HG03045 (cell line): Measurements from ENCODE around the gene PDGFB.

Source experiments
- ATAC-seq: cut with Tn5 transposase; IDR thresholded peaks from one replicate; pipeline ENCODE4 v1.9.1; 2021; ENCODE audit warnings: mild to moderate bottlenecking, moderate library complexity; ENCODE audit not compliant: unreplicated experiment

PDGFB gene

DNA sequence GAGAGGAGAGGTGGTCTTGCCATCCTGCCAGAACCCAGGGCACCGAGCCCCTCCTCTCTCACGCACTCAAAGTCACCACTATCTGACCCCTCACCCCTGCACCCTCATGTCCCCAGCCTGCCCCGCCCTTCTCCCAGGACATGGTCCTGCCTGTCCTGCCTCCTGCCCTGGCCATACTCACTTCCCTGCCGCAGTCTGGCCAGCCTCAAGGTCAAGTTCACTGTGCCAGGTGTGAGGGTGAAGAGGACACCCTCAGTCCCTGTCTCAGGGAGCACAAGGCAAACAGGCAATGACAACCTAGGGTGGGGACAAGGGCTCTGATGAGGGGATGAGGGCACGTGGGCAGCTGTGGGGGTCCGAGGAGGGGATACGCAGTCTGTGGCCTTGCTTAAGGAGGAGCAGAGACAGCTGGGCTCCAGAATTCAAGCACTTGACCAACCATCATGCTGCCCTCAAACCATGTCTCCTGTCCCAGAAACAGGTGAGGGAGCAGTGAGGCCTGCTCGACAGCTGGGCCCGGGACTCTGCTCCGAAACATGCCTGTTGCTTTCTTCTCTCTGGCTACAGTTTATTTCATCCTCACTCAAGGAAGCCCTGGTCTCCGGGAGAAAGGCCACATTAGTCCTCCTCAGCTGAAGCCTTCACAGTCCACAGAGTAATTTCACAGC is 36.6 kb downstream of the PDGFB start:
- ATAC-seq, result no peak

GRCh38 chr22:39207141-39208012 is 37.4 kb downstream of the PDGFB start:
- ATAC-seq, result no peak

DNA sequence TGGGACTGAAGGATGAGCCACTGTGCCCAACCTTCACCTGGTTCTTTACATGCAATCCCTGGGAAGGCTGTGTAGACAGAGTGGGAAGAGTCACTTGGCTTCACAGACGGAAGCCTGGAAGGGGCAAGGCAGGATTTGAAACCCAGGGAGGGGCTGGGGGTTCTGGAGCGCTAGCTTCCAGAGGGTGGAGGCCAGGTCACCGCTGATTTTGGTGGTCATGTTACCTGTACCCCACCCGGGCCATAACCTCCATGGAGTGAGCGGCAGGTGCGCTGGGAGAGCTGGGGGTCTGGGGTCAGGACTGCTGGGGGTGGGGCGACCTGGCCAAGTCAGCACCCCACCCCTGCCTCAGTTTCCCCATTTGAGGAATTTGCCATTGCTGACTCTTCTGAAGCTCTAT is 38.3 kb downstream of the PDGFB start:
- no peak for ATAC-seq

DNA sequence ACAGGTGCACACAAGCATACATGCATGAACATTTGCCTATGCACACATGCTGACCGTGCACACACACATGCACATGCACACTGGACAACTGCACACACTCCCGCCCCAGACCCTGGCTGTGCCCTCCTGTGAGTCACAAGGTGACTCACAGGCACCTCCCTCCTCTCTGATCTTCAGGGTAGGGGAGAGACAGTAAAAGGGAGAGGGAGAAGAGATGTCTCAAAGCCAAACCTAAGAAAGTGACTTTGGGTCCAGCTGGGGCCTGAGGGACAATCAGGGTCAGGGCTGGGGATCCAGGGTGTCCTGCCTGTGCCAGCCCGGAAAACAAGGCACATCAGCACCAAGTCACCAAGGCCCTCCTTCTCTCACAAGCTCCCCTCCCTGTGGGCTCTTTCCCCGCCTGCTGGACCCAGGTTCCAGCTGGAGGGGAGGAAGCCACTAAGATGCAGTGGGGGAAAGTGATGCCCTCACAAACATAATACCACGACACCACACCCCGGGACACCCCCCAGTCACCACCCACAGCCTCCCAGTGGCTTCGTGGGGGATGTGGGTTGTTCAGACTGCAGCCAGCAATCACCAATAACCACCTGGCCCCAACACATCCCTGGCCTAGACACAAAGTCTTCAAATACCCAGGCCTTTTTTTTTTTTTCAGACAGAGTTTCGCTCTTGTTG is 39.3 kb downstream of the PDGFB start:
- no peak for ATAC-seq

DNA sequence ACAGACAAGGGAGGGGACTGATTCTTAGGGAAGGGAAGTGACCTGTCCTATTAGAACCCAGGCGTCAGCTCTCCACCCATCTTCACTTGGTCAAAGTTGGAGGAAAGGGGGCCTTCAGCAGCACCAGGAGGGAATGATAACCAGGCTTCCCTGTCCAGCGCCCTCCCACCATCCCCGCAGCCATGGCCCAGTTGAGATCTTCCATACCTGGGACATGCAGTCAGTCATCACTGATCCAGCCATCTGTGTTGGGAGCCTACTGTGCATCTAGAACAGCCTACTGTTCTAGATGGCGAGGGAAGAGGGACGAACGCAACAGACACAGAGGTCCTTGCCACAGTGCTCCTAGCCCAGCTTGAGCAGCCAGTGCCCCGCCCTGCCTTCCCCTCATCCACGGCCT is 40.6 kb downstream of the PDGFB start:
- no peak for ATAC-seq

DNA sequence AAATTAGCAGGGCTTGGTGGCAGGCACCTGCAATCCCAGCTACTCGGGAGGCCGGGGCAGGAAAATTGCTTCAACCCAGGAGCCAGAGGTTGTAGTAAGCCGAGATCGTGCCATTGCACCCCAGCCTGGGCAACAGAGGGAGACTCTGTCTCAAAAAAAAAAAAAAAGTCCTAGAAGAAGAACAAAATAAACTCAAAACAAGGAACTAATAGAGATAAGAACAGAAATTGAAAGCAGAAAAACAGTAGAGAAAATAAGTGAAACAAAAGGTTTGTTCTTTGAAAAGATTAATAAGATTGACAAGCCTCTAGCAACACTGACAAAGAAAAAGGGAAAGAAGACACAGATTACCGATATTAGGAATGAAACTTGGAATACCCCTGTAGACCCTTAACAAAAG is 47.2 kb downstream of the PDGFB start:
- ATAC-seq, result no peak

DNA sequence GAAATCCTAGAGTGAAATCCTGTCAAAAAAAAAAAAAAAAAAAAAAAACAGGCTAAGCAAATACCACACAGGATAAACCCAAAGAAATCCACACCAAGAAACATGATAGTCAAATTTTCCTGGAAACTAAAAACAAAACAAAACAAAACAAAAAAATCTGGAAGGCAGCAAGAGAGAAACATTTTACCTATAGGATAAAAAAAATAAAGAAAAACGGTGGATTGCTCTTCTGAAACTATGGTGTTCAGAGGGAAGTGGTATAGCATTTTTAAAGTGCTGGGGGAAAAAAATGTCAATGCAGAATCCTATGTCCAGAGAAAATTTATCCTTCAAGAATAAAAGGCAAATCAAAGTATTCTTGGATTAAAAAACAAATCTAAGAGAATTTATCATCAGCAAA is 50.7 kb downstream of the PDGFB start:
- no peak for ATAC-seq

GRCh38 chr22:39188809-39189208 is 56.0 kb downstream of the PDGFB start:
- ATAC-seq, result no peak

DNA sequence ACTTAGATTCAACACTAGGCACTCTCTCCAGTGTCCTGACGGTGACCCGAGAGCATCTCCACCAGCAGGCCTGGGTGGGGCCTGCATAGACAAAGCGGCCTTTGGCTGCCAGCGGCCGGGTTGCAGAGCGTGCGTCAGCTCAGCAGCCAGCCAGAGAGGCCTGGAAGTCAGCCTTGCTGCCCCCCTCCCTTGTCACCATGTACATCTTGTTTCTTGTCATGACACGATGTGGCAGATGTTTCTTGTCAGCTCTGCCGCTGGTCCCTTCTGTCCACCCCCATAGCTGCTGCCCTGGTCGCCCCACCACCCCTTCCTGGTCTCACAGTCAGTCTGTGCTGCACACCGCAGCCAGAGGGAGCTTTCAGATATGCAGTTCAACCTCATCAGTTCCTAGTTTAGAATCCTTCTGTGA is 59.2 kb downstream of the PDGFB start:
- ATAC-seq, result no peak

DNA sequence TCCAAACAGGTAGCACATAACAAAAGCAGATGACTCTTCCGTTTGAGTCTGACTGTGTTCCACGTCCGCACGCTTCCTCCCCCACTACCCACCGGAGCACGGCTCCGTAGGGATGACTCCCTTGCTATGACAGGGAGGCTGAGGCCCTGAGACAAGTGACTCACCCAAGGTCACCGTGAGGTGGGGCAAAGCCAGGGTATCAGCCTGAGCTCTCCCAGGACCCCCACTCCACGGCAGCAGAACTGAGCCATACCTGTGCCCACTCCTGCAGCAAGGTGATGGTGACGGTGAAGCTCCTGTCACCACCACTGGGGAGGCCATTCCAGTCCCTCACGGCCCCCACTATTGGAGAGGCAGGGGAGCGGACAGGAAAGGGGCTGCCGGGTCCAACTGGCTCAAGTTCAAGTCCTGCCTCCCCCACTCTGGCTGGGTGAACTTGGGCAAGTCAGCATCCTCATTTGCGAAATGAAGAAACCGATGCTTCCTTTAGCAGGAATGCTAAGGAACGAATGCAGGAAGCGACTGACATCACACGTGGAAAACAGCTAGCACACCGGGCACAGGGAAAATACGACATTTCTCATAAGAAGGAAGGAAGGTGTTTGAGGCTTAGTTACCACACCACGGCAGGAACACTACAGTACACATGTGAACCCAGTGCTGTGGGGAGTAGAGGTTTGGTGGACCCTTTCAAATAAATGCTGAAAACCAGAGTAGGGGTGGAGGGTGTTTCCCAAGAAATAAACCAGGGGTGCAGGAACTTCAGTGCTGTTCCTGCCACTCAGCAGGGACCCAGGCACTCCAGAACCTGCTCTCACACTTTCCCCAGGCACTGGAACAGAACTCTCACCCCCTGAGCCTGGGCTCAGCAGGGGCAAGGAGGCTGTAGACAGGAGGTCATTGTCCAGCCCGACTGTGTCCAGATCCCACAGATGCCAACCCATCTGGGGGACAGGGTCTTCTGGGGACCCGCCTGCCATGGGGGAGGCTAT is 59.9 kb downstream of the PDGFB start:
- ATAC-seq, result no peak

- no peak for ATAC-seq
Measured at GRCh38 chr22:39183991-39184585, 60.7 kb downstream of the PDGFB start.

- ATAC-seq, result no peak
Measured at GRCh38 chr22:39182478-39183030, 62.2 kb downstream of the PDGFB start.

- no peak for ATAC-seq
Measured at GRCh38 chr22:39181778-39182177, 63.0 kb downstream of the PDGFB start.

DNA sequence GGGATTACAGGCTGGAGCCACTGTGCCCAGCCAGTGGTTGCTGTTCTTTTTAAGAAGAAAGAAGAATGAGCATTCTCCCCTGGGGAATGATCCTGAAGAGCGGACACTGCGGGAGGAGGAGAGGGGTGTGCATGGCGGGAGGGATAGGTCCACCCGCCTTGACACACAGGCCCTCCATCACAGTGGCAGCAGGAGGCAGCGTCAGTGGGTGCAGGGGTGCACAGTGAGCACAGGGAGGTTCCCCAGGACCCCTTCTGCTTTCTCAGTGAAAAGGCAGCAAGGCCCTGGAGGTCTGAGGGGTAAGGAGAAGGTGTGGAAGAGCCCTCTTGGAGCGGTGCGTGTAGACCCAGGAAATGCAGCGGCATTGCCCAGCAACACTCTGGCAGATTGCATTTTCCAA is 63.4 kb downstream of the PDGFB start:
- no peak for ATAC-seq

DNA sequence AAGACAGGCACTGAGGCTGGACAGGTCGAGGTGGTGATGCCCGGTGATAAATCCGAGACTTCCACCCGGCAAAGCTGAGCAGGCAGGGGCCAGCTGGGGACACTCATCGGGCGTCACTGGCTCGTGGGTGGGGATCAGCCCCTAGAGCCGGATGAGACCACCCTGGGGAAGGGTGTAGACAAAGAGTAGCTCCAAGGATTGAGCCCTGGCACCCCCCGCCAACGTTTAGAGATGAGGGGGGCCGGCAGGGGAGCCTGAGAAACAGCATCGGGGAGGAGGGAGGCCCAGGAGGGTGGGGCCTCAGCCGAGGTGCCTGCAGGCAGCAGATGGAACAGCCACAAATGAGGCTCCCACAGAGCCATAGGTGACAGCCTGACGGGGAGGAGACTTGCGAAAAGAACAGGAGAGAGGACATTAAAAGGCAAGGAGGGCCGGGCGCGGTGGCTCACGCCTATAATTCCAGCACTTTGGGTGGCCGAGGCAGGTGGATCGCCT is 64.9 kb downstream of the PDGFB start:
- ATAC-seq, result no peak

DNA sequence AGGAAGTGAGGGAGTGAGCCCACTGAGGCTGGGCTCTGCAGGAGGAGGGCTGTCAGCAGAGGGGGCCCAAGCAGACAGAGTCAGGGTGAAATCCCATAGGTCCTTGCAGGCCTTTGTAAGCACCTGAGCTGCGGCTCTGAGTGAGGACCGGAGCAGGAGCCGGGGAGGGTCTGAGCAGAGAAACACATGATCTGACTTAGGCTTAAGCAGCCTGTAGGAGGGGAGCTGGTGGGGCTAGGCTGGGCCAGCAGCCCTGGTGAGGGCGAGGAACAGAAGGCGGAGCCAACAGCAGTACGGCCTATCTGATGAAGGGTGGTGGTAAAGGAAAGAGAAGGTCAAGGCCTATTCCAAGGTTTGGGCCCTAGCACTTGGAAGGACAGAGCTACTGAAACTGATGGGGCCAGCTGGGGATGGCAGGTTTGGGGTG is 65.4 kb downstream of the PDGFB start:
- no peak for ATAC-seq

- no peak for ATAC-seq
Measured at GRCh38 chr22:39178206-39179111, 66.3 kb downstream of the PDGFB start.

GRCh38 chr22:39177791-39178190 is 67.0 kb downstream of the PDGFB start:
- no peak for ATAC-seq

DNA sequence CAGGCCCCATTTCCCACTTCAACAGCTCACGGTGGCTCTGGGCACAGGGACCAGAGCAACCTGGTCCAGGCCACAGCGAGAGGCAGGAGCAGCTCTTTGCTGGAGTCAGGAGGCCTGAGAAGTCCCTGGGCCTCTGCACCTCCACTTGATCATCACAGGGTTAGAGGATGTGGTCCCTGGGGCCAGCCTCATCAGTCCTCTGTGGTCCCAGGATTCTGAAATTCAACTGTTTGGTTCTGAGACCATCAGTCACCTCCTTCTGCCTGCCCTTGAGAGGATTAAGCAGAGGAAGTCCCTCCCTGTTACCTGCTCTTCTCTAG is 67.4 kb downstream of the PDGFB start:
- ATAC-seq, result no peak
